ENCODE measurements around the gene RNU4-1. TPM values are rescaled to one million over a fixed set of nuclear protein-coding genes. Genes with fewer than 3 reads are reported as not detected.

Gene RNU4-1
- total and polyA plus RNA-seq, 9 of the 15 experiments (the other 6 are each of a cell fraction or from before 2014, with no cell fraction given), result under 0.01 to 19,719 (median 3,563) TPM; not detected in 4

- TF ChIP-seq, protein P1, sequence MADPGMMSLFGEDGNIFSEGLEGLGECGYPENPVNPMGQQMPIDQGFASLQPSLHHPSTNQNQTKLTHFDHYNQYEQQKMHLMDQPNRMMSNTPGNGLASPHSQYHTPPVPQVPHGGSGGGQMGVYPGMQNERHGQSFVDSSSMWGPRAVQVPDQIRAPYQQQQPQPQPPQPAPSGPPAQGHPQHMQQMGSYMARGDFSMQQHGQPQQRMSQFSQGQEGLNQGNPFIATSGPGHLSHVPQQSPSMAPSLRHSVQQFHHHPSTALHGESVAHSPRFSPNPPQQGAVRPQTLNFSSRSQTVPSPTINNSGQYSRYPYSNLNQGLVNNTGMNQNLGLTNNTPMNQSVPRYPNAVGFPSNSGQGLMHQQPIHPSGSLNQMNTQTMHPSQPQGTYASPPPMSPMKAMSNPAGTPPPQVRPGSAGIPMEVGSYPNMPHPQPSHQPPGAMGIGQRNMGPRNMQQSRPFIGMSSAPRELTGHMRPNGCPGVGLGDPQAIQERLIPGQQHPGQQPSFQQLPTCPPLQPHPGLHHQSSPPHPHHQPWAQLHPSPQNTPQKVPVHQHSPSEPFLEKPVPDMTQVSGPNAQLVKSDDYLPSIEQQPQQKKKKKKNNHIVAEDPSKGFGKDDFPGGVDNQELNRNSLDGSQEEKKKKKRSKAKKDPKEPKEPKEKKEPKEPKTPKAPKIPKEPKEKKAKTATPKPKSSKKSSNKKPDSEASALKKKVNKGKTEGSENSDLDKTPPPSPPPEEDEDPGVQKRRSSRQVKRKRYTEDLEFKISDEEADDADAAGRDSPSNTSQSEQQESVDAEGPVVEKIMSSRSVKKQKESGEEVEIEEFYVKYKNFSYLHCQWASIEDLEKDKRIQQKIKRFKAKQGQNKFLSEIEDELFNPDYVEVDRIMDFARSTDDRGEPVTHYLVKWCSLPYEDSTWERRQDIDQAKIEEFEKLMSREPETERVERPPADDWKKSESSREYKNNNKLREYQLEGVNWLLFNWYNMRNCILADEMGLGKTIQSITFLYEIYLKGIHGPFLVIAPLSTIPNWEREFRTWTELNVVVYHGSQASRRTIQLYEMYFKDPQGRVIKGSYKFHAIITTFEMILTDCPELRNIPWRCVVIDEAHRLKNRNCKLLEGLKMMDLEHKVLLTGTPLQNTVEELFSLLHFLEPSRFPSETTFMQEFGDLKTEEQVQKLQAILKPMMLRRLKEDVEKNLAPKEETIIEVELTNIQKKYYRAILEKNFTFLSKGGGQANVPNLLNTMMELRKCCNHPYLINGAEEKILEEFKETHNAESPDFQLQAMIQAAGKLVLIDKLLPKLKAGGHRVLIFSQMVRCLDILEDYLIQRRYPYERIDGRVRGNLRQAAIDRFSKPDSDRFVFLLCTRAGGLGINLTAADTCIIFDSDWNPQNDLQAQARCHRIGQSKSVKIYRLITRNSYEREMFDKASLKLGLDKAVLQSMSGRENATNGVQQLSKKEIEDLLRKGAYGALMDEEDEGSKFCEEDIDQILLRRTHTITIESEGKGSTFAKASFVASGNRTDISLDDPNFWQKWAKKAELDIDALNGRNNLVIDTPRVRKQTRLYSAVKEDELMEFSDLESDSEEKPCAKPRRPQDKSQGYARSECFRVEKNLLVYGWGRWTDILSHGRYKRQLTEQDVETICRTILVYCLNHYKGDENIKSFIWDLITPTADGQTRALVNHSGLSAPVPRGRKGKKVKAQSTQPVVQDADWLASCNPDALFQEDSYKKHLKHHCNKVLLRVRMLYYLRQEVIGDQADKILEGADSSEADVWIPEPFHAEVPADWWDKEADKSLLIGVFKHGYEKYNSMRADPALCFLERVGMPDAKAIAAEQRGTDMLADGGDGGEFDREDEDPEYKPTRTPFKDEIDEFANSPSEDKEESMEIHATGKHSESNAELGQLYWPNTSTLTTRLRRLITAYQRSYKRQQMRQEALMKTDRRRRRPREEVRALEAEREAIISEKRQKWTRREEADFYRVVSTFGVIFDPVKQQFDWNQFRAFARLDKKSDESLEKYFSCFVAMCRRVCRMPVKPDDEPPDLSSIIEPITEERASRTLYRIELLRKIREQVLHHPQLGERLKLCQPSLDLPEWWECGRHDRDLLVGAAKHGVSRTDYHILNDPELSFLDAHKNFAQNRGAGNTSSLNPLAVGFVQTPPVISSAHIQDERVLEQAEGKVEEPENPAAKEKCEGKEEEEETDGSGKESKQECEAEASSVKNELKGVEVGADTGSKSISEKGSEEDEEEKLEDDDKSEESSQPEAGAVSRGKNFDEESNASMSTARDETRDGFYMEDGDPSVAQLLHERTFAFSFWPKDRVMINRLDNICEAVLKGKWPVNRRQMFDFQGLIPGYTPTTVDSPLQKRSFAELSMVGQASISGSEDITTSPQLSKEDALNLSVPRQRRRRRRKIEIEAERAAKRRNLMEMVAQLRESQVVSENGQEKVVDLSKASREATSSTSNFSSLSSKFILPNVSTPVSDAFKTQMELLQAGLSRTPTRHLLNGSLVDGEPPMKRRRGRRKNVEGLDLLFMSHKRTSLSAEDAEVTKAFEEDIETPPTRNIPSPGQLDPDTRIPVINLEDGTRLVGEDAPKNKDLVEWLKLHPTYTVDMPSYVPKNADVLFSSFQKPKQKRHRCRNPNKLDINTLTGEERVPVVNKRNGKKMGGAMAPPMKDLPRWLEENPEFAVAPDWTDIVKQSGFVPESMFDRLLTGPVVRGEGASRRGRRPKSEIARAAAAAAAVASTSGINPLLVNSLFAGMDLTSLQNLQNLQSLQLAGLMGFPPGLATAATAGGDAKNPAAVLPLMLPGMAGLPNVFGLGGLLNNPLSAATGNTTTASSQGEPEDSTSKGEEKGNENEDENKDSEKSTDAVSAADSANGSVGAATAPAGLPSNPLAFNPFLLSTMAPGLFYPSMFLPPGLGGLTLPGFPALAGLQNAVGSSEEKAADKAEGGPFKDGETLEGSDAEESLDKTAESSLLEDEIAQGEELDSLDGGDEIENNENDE (IDR thresholded peaks at IDR 0.05; ENCODE audit: low read depth, low read length), result no peak
These were observed 29.3 kb downstream of the RNU4-1 start (continued) for GRCh38 chr12:120263748-120264085.
